Cardiac septum (tissue), 1 donor: ENCODE measurements around the gene ADGRG3. TPM values are rescaled to one million over a fixed set of nuclear protein-coding genes. Genes with fewer than 3 reads are reported as not detected.
A peak's percentile ranks its signal among the peaks of the same experiment; 100 is the strongest.
"Not testable (repeated sequence)": the region's sequence is repeated elsewhere in the genome, so short reads cannot be mapped to it uniquely, and the experiment has no call there.

ENCODE experiments used
- DNase-seq: peaks from one replicate; pipeline ENCODE4 v3.0.0-alpha.2; 2020; ENCODE audit warnings: low spot score
- intact Hi-C: fragments of 100-400 bp; cut with DNase I; formaldehyde crosslinking; loops from one replicate; pipeline ENCODE4 v1.14.0; 2022
- total RNA-seq: library from RNA; stranded (reverse); fragmentation: NEBNext Ultra II Directional; extraction: Animal tissue kit (Norgen Biotek cat#: 25700); gene quantifications from one replicate; pipeline ENCODE4 v1.2.1, GENCODE V29; 2021
- donor health status: DM: no; HTN: no; CAD: no.

ADGRG3 gene
- total RNA-seq, 1 donor from 2014 or later = 1.0 TPM

DNA sequence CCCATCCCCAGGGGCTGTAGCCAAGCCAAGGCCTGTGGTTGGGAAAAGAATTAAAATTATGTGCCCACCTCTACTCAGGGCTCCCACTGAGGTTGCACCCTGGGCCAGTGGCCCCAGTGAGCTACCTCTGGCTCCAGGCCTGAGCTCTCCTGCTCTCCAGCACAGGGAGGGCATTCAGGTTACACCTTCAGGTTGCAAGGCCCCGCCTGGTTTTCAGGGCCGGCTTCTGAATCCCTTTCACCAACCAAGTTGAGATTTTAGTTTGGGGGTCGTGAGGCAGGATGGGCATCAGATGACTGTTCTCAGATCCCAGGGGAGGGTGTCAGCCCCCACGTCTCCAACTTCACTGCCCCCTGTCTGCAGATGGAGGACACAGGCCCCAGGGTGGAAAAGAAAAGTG, 59.5 kb downstream of the ADGRG3 start:
- no peak for DNase-seq
- intact Hi-C loops = no loop called here

DNA sequence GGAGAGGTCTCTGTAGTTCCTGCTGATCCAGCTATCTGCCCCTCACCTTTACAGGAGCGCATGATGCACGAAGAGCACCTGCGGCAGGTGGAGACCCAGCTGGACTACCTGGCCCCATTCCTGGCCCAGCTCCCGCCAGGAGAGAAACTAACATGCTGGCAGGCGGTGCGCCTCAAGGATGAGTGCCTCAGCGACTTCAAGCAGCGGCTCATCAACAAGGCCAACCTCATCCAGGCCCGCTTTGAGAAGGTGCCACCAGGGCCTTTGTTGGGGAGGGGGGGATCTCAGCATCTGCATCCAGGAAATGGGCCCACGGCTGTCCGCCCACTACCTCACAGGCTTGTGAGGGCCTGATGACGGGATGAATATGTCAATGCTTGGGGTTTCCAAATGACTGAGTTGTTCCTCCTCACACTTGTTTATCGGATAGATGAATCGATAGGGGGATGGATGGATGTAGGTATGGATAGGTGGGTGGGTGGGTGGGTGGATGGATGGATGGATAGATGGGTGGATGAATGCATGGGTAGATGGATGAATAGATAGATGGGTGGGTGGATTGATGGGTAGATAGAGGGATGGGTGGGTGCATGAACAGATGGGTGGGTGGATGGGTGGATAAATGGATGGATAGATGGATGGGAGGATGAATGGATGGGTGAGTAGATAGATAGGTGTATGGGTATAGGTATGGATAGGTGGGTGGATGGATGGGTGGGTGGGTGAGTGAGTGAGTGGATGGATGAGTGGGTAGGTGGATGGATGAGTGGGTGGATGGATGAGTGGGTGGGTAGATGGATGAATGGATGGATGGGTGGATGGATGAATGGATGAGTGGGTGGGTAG, 60.5 kb downstream of the ADGRG3 start:
- intact Hi-C loops = no loop called here
- DNase-seq = no peak

GRCh38 chr16:57729182-57729484, 61.0 kb downstream of the ADGRG3 start:
- intact Hi-C loops = no loop called here
- no peak for DNase-seq

GRCh38 chr16:57729852-57730251, 61.7 kb downstream of the ADGRG3 start:
- DNase-seq, intact Hi-C loops: not testable (repeated sequence)

GRCh38 chr16:57730771-57731730, 62.9 kb downstream of the ADGRG3 start:
- intact Hi-C loops = no loop called here
- no peak for DNase-seq

GRCh38 chr16:57732037-57732436, 63.9 kb downstream of the ADGRG3 start:
- no peak for DNase-seq
- intact Hi-C loops = no loop called here

DNA sequence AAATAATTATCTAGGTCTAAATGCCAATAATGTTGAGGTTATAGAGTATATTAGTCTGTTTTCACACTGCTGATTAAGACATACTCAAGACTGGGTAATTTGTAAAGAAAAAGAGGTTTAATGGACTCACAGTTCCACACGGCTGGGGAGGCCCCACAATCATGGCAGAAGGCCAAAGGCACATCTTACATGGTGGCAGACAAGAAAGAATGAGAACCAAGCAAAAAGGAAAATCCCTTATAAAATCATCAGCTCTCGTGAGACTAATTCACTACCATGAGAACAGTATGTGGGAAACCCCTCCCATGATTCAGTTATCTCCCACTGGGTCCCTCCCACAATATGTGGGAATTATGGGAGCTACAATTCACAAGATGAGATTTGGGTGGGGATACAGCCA, 64.6 kb downstream of the ADGRG3 start:
- intact Hi-C loops = no loop called here

GRCh38 chr16:57734308-57734924, 66.3 kb downstream of the ADGRG3 start:
- intact Hi-C loops = no loop called here
- DNase-seq = no peak

More for the DNA sequence above, 64.6 kb downstream of the ADGRG3 start:
- DNase-seq = no peak

DNA sequence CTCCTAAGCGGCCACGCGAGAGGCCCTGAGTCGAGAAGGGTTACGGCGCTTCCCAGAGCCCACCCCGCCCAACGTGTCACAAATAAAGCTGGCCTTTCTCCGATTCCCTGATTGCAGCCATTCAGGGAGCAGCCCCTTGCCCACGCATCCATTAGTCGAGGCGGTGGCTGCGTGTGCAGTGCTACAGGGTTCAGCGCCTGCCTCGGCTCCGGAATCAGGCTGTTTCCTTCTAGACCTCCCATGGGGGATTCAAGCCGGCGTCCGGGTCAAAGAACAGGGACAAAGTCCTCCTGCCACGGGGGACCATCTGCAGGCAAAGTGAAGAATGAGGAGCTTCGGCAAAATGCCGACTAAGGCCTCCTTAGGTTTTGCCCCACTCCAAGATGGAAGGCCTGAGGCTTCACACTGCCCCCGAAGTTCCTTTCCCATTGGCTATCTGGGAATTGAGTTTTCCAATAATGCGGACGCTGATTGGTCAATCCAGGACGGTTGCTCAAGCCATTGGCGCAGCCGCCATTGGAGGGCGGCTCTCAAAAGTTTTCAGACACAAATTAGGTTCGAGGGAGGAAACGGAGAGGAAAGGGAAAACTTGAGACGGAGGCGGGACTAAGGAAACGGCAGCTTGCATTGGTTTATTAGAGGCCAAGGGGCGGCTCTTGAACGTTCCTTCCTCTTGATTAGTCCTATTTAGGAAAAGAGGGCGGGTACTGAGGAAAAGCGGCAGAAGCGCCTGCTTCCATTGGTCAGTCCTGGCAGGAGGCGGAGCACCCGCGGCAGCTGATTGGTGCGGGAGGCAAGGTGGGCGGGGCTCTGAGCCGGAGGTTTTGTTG, 67.0 kb downstream of the ADGRG3 start:
- DNase-seq = peak; percentile 99
- intact Hi-C loops = no loop called here

- intact Hi-C loops = no loop called here
- no peak for DNase-seq
Measured at GRCh38 chr16:57735755-57736418, 67.8 kb downstream of the ADGRG3 start, which contains the start of gene KATNB1. TSS of gene KATNB1 (plus strand) at chr16:57735770. CDS start at chr16:57737244, 1,474 bp downstream.

DNA sequence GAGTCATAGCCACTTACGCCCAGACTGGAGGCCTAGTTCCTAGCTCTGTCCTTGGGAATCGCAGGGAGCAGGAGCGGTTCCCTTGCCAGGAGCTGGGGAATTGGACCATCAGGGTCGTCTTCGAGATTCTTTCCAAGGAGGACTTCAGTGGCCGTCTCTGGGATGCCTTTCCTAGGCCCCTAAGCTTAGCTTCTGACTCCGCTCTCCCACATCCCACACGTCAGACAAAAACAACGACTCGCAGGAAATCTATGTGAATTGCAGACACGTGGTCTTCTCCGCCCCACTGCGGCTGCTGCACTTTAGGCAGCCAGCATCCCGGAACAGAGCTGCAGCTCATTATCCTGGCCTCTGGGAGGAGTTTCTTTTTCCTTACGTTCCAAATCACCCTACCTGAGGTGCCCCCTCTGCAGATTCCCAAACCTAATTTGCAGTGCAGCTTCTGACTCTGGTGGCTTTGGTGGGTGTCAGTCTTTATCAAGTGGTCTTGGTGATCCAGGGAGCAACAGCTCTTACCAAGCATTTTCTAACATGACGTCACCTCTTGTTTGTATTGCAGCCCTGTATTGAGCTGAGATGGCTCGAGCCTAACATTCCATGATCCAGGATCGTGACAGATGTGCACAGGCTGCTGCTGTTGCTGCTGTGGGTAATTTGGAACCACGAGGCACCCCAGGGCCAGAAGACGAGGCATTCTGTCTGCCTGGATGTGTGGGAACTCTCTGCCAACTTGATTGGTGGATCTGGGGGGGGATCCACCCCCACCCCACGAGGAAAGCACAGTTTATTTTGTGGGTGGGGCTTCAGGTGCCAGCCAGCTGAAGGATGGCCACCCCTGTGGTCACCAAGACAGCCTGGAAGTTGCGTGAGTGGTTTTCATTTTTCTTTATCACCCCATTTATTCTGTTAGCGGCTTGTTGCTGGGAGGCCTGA, 68.6 kb downstream of the ADGRG3 start:
- intact Hi-C loops = no loop called here
- no peak for DNase-seq

GRCh38 chr16:57738844-57739243, 70.7 kb downstream of the ADGRG3 start:
- DNase-seq = no peak
- intact Hi-C loops = no loop called here

Other genes starting within 250 kb of the ADGRG3 start
- gene CIAPIN1, start 220.9 kb upstream of the ADGRG3 start, total RNA-seq = 60.1 TPM
- 156 TPM for gene COQ9, start 220.8 kb upstream of the ADGRG3 start, total RNA-seq
- gene POLR2C, start 205.6 kb upstream of the ADGRG3 start, total RNA-seq = 46.9 TPM
- 11.5 TPM for gene DOK4, start 181.8 kb upstream of the ADGRG3 start, total RNA-seq
- gene CCDC102A, start 131.7 kb upstream of the ADGRG3 start, total RNA-seq = 5.5 TPM
- gene ADGRG5, start 125.7 kb upstream of the ADGRG3 start, total RNA-seq = 0.35 TPM
- gene ADGRG1, start 39.7 kb upstream of the ADGRG3 start, total RNA-seq = 15.9 TPM
- not detected for gene DRC7, start 26.5 kb downstream of the ADGRG3 start, total RNA-seq
- 8.9 TPM for gene KATNB1, start 67.5 kb downstream of the ADGRG3 start, total RNA-seq
- 70.1 TPM for gene KIFC3, start 134.2 kb downstream of the ADGRG3 start, total RNA-seq